HepG2 (cell line): ENCODE results near the gene SECTM1. TPM values are rescaled to one million over a fixed set of nuclear protein-coding genes. Genes with fewer than 3 reads are reported as not detected.

Experiments used
- ATAC-seq: fragments of 200-7000 bp; cut with Tn5 transposase; 3 replicates; pipeline ENCODE4 v1.9.1; 2020; ENCODE audit warnings: mild to moderate bottlenecking, moderate library complexity
- BruUV-seq: library from RNA; stranded (reverse); fragments of 400-500 nt; replicated peaks from 2 replicates; lab custom pipeline; 2021; lab: Mats Ljungman, UMichigan
- CTCF ChIA-PET: fragments of 300-600 bp; formaldehyde crosslinking; extraction: SDS; loops from one replicate; lab custom pipeline; 2021; ENCODE audit warnings: low total read pairs, inconsistent platforms, low intra/inter-chr PET ratio; lab: Yijun Ruan, JAX
- POLR2A ChIA-PET: fragments of 350-600 bp; sonication (Branson Sonifier 250); formaldehyde crosslinking; loops from one replicate; lab custom pipeline; 2020; ENCODE audit warnings: antibody characterized with exemption, inconsistent platforms; lab: Yijun Ruan, JAX
- DNase-seq: peaks from one replicate; pipeline ENCODE4 v3.0.0-alpha.2; 2015; ENCODE audit warnings: low spot score
- FAIRE-seq: peaks from 3 replicates; lab custom pipeline; 2011; peaks lifted over from hg19 to GRCh38; lab: Jason Lieb, UNC
- H2AFZ ChIP-seq: one replicate; pipeline ENCODE4 v1.6.1; 2011; ENCODE audit warnings: low read length, inconsistent platforms
- H3K27ac ChIP-seq: fragments of 300-600 bp; 3 replicates; pipeline ENCODE4 v1.8.0; 2011; ENCODE audit warnings: mixed run types, mild to moderate bottlenecking, mixed read lengths, low read length, inconsistent platforms; ENCODE audit not compliant: insufficient read depth; ENCODE audit errors: extremely low read length
- H3K27me3 ChIP-seq, 2 experiments: fragments of 200-600 bp in 1 of 2; 2 replicates in 1 of 2; 3 replicates in 1 of 2; pipeline versions ENCODE4 v1.6.0 to v1.8.0; 2011; ENCODE audit warnings: low read length in 2 of 2, mild to moderate bottlenecking in 2 of 2, moderate library complexity in 2 of 2, inconsistent platforms in 1 of 2; ENCODE audit not compliant: insufficient read depth in 2 of 2, control insufficient read depth in 1 of 2
- H3K36me3 ChIP-seq, 2 experiments: fragments of 200-600 bp in 1 of 2; replicated peaks in 1 of 2; 2 replicates in 1 of 2; 3 replicates in 1 of 2; pipeline versions ENCODE4 v1.5.1 to v1.8.0; 2011; ENCODE audit warnings: low read length in 2 of 2, inconsistent platforms in 1 of 2; ENCODE audit not compliant: insufficient read depth in 2 of 2, control insufficient read depth in 1 of 2
- H3K4me1 ChIP-seq: 2 replicates; pipeline ENCODE4 v1.5.1; 2012; ENCODE audit warnings: low read length, inconsistent platforms; ENCODE audit not compliant: insufficient read depth
- H3K4me2 ChIP-seq: 2 replicates; pipeline ENCODE4 v1.6.0; 2011; ENCODE audit warnings: low read depth, low read length, inconsistent platforms
- H3K4me3 ChIP-seq, 3 experiments: fragments of 200-600 bp in 1 of 3; sonication (generic), shearing (Covaris generic) in 1 of 3; replicated peaks in 1 of 3; 2 replicates each; pipeline ENCODE4 v1.5.1; 2011 to 2016; ENCODE audit warnings: low read length in 3 of 3, inconsistent platforms in 2 of 3, low read depth in 2 of 3, mild to moderate bottlenecking in 2 of 3, control low read depth in 1 of 3, mixed read lengths in 1 of 3; ENCODE audit not compliant: insufficient read depth in 1 of 3
- H3K79me2 ChIP-seq: one replicate; pipeline ENCODE4 v1.6.1; 2011; ENCODE audit warnings: low read length, inconsistent platforms; ENCODE audit not compliant: insufficient read depth
- H3K9ac ChIP-seq: 2 replicates; pipeline ENCODE4 v1.6.0; 2011; ENCODE audit warnings: mild to moderate bottlenecking, low read depth, low read length, inconsistent platforms; ENCODE audit not compliant: insufficient read depth
- H3K9me3 ChIP-seq: 2 replicates; pipeline ENCODE4 v1.5.1; 2012; ENCODE audit warnings: mild to moderate bottlenecking, low read length
- H4K20me1 ChIP-seq: 2 replicates; pipeline ENCODE4 v1.6.0; 2011; ENCODE audit warnings: inconsistent platforms, mild to moderate bottlenecking, low read length, moderate library complexity; ENCODE audit not compliant: insufficient read depth
- BORCS8-MEF2B ChIP-seq: sonication (generic); formaldehyde crosslinking; IDR thresholded peaks from 2 replicates; pipeline ENCODE4 v1.8.0; 2022; ENCODE audit warnings: mild to moderate bottlenecking, missing genetic modification reagents
- EEA1 ChIP-seq: sonication (generic); formaldehyde crosslinking; IDR thresholded peaks from 2 replicates; pipeline ENCODE4 v1.5.1; 2020; ENCODE audit warnings: mild to moderate bottlenecking, missing genetic modification reagents, borderline replicate concordance
- HOXD1 ChIP-seq: sonication (generic); formaldehyde crosslinking; IDR thresholded peaks from 2 replicates; pipeline ENCODE4 v1.5.0; 2020; ENCODE audit warnings: missing genetic modification reagents
- ZC3H4 ChIP-seq: sonication (generic); formaldehyde crosslinking; IDR thresholded peaks from 2 replicates; pipeline ENCODE4 v1.4.0; 2020; ENCODE audit warnings: missing genetic modification reagents, borderline replicate concordance
- ZNF124 ChIP-seq: sonication (generic); formaldehyde crosslinking; IDR thresholded peaks from 2 replicates; pipeline ENCODE4 v1.4.0; 2020; ENCODE audit warnings: missing genetic modification reagents
- ZNF446 ChIP-seq: sonication (generic); formaldehyde crosslinking; IDR thresholded peaks from 2 replicates; pipeline ENCODE4 v1.5.0; 2020; ENCODE audit warnings: mild to moderate bottlenecking, missing genetic modification reagents
- ZNF660 ChIP-seq: sonication (generic); formaldehyde crosslinking; IDR thresholded peaks from 2 replicates; pipeline ENCODE4 v1.5.1; 2020; ENCODE audit warnings: mild to moderate bottlenecking, low read depth, missing genetic modification reagents, borderline replicate concordance
- ZNF775 ChIP-seq: sonication (generic); formaldehyde crosslinking; IDR thresholded peaks from 2 replicates; pipeline ENCODE4 v1.4.0; 2020; ENCODE audit warnings: missing genetic modification reagents, mild to moderate bottlenecking, moderate library complexity, borderline replicate concordance
- WGBS: methylation state at CpG from one replicate; pipeline ENCODE4 v1.1.6; 2017; ENCODE audit warnings: low lambda C conversion rate; 5-methylcytosine and 5-hydroxymethylcytosine counted together
- in situ Hi-C: cut with HindIII; loops from 2 replicates; pipeline ENCODE4 v1.10.0; 2017; ENCODE audit warnings: low pct_unique_long_range_greater_than_20kb; ENCODE audit not compliant: extremely low pct_ligation_motif_present
- intact Hi-C: fragments of 100-400 bp; cut with micrococcal nuclease; formaldehyde crosslinking; loops from one replicate; pipeline ENCODE4 v1.10.0; 2022; ENCODE audit not compliant: unreplicated experiment
- polyA plus RNA-seq, 8 experiments: library from polyadenylated mRNA; depleted of rRNA in 3 of 8; stranded (reverse) in 7 of 8; unstranded in 1 of 8; fragments of >200 nt; fragmentation: Illumina TruSeq in 4 of 8; extraction: Trizol in 4 of 8; gene quantifications; 2 replicates each; pipeline versions ENCODE4 v1.2.1 to v1.2.3, GENCODE V29; 2011 to 2016; ENCODE audit warnings: low read depth in 4 of 8, missing spikeins in 1 of 8, mixed read lengths in 1 of 8; ENCODE audit not compliant: insufficient read depth in 1 of 8
- total RNA-seq, 5 experiments: library from RNA; depleted of rRNA; stranded (reverse); fragments of >200 nt; fragmentation: Illumina TruSeq; extraction: Trizol; gene quantifications; 2 replicates each; pipeline ENCODE4 v1.2.3, GENCODE V29; 2016; ENCODE audit warnings: low read depth in 1 of 5
- TF ChIP-seq, protein P1 (sequence below): sonication (generic); formaldehyde crosslinking; IDR thresholded peaks from 2 replicates; pipeline ENCODE4 v1.5.0; 2020; ENCODE audit warnings: mild to moderate bottlenecking, missing genetic modification reagents, borderline replicate concordance
- TF ChIP-seq, protein P2 (sequence below): sonication (generic); formaldehyde crosslinking; IDR thresholded peaks from 2 replicates; pipeline ENCODE4 v1.8.1; 2023; ENCODE audit warnings: mild to moderate bottlenecking, missing genetic modification reagents
- TF ChIP-seq, protein P3 (sequence below): sonication (generic); formaldehyde crosslinking; IDR thresholded peaks from 2 replicates; pipeline ENCODE4 v1.4.0; 2020; ENCODE audit warnings: missing genetic modification reagents
- TF ChIP-seq, protein P4 (sequence below): sonication (generic); formaldehyde crosslinking; IDR thresholded peaks from 2 replicates; pipeline ENCODE4 v1.8.0; 2022; ENCODE audit warnings: missing genetic modification reagents, mild to moderate bottlenecking, moderate library complexity, borderline replicate concordance

SECTM1 gene
- total and polyA plus RNA-seq, 2 of the 13 experiments (the other 11 are each of a cell fraction or from before 2014, with no cell fraction given): 3.5 to 5.3 TPM

GRCh38 chr17:82345151-82345976, 11.8 kb upstream of the SECTM1 start:
- DNase-seq (no peak), ATAC-seq (no peak), FAIRE-seq (no peak)
- Histone ChIP-seq H3K4me3 (peak overlapping the region; percentile 13 to 59 (median 52); a peak in 5 of 6 replicates), H2AFZ (no peak overlapping the region), H3K27ac (peak overlapping the region; percentile 83), H3K9me3 (no peaks in the 10 kb centered on the region), H3K4me2 (peak overlapping the region; percentile 75), H4K20me1 (no peaks in the 10 kb centered on the region), H3K79me2 (peaks cover 17% of the 10 kb centered on the region), H3K4me1 (peaks cover 83% of the 10 kb centered on the region), H3K36me3 (no peaks in the 10 kb centered on the region), H3K27me3 (no peaks in the 10 kb centered on the region), H3K9ac (peak overlapping the region; percentile 66)
- BruUV-seq: TSS peak; percentile 79
- intact Hi-C loops: no loop called here
- 84% methylated on average over 42 of the region's 42 CpGs for WGBS
- CTCF ChIA-PET: no interaction called here
- POLR2A ChIA-PET: interaction anchor here (0.9 to 12.3 kb wide), 16 partner anchors 9 to 223 kb away, joined by 3 to 227 read pairs (median 10); partner anchors contain the start of gene CD7
- in situ Hi-C loops: no loop called here
- peak; percentile 79; the same call in 1 of the 2 replicates for TF ChIP-seq BORCS8-MEF2B (CRISPR knock-in tag)
- TF ChIP-seq, protein P1, sequence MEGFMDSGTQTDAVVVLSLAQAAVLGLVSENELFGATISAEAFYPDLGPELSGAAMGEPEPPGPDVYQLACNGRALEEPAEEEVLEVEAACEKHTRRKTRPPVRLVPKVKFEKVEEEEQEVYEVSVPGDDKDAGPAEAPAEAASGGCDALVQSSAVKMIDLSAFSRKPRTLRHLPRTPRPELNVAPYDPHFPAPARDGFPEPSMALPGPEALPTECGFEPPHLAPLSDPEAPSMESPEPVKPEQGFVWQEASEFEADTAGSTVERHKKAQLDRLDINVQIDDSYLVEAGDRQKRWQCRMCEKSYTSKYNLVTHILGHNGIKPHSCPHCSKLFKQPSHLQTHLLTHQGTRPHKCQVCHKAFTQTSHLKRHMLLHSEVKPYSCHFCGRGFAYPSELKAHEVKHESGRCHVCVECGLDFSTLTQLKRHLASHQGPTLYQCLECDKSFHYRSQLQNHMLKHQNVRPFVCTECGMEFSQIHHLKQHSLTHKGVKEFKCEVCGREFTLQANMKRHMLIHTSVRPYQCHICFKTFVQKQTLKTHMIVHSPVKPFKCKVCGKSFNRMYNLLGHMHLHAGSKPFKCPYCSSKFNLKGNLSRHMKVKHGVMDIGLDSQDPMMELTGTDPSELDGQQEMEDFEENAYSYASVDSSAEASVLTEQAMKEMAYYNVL (CRISPR knock-in tag): no peak
- TF ChIP-seq EEA1 (CRISPR knock-in tag): 0 out of 2 replicates have a peak, but pooled peaks have one; percentile 56
- TF ChIP-seq, protein P2, sequence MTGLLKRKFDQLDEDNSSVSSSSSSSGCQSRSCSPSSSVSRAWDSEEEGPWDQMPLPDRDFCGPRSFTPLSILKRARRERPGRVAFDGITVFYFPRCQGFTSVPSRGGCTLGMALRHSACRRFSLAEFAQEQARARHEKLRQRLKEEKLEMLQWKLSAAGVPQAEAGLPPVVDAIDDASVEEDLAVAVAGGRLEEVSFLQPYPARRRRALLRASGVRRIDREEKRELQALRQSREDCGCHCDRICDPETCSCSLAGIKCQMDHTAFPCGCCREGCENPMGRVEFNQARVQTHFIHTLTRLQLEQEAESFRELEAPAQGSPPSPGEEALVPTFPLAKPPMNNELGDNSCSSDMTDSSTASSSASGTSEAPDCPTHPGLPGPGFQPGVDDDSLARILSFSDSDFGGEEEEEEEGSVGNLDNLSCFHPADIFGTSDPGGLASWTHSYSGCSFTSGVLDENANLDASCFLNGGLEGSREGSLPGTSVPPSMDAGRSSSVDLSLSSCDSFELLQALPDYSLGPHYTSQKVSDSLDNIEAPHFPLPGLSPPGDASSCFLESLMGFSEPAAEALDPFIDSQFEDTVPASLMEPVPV (CRISPR knock-in tag): no peak; the same call in 1 of the 2 replicates
- no peak for TF ChIP-seq ZNF660 (CRISPR knock-in tag)
- TF ChIP-seq, protein P3, sequence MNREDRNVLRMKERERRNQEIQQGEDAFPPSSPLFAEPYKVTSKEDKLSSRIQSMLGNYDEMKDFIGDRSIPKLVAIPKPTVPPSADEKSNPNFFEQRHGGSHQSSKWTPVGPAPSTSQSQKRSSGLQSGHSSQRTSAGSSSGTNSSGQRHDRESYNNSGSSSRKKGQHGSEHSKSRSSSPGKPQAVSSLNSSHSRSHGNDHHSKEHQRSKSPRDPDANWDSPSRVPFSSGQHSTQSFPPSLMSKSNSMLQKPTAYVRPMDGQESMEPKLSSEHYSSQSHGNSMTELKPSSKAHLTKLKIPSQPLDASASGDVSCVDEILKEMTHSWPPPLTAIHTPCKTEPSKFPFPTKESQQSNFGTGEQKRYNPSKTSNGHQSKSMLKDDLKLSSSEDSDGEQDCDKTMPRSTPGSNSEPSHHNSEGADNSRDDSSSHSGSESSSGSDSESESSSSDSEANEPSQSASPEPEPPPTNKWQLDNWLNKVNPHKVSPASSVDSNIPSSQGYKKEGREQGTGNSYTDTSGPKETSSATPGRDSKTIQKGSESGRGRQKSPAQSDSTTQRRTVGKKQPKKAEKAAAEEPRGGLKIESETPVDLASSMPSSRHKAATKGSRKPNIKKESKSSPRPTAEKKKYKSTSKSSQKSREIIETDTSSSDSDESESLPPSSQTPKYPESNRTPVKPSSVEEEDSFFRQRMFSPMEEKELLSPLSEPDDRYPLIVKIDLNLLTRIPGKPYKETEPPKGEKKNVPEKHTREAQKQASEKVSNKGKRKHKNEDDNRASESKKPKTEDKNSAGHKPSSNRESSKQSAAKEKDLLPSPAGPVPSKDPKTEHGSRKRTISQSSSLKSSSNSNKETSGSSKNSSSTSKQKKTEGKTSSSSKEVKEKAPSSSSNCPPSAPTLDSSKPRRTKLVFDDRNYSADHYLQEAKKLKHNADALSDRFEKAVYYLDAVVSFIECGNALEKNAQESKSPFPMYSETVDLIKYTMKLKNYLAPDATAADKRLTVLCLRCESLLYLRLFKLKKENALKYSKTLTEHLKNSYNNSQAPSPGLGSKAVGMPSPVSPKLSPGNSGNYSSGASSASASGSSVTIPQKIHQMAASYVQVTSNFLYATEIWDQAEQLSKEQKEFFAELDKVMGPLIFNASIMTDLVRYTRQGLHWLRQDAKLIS (CRISPR knock-in tag): no peak
- peak; percentile 42; the same call in 1 of the 2 replicates for TF ChIP-seq ZC3H4 (CRISPR knock-in tag)
- TF ChIP-seq ZNF124 (CRISPR knock-in tag): no peak
- TF ChIP-seq HOXD1 (CRISPR knock-in tag): no peak
- no peak for TF ChIP-seq ZNF446 (CRISPR knock-in tag)
- TF ChIP-seq, protein P4, sequence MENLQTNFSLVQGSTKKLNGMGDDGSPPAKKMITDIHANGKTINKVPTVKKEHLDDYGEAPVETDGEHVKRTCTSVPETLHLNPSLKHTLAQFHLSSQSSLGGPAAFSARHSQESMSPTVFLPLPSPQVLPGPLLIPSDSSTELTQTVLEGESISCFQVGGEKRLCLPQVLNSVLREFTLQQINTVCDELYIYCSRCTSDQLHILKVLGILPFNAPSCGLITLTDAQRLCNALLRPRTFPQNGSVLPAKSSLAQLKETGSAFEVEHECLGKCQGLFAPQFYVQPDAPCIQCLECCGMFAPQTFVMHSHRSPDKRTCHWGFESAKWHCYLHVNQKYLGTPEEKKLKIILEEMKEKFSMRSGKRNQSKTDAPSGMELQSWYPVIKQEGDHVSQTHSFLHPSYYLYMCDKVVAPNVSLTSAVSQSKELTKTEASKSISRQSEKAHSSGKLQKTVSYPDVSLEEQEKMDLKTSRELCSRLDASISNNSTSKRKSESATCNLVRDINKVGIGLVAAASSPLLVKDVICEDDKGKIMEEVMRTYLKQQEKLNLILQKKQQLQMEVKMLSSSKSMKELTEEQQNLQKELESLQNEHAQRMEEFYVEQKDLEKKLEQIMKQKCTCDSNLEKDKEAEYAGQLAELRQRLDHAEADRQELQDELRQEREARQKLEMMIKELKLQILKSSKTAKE (CRISPR knock-in tag): peak; percentile 51; the same call in 1 of the 2 replicates
- no peak for TF ChIP-seq ZNF775 (CRISPR knock-in tag)
